Common myeloid progenitor, CD34-positive (primary cell): ENCODE results near the gene TMEM121.

Experiments used
- CTCF ChIA-PET: fragments of 350-600 bp; sonication (Branson Sonifier 250); formaldehyde crosslinking; loops from one replicate; lab custom pipeline; 2021; ENCODE audit warnings: antibody characterized with exemption; lab: Charles Lee
- POLR2A ChIA-PET: fragments of 350-600 bp; sonication (Branson Sonifier 250); formaldehyde crosslinking; loops from one replicate; lab custom pipeline; 2021; ENCODE audit warnings: antibody characterized with exemption; lab: Charles Lee
- DNase-seq, 3 donors: peaks; one replicate each; pipeline versions ENCODE4 v3.0.0 to v3.0.0-alpha.2; 2013
- H3K27ac ChIP-seq, 2 experiments: 1 replicate in 1 of 2; 2 replicates in 1 of 2; pipeline ENCODE4 v1.7.0; 2013; ENCODE audit warnings: inconsistent platforms in 2 of 2, low read length in 2 of 2, mild to moderate bottlenecking in 2 of 2, low read depth in 1 of 2, moderate library complexity in 1 of 2; ENCODE audit not compliant: severe bottlenecking in 2 of 2, insufficient read depth in 1 of 2, poor library complexity in 1 of 2
- H3K27me3 ChIP-seq, 5 experiments: replicated peaks in 2 of 5; 1 replicate in 3 of 5; 2 replicates in 2 of 5; pipeline versions ENCODE4 v1.6.1 to v1.7.0; 2013; ENCODE audit warnings: low read length in 4 of 5, mild to moderate bottlenecking in 2 of 5, moderate library complexity in 2 of 5, inconsistent platforms in 1 of 5; ENCODE audit not compliant: insufficient read depth in 5 of 5, control insufficient read depth in 4 of 5
- H3K36me3 ChIP-seq, 4 experiments: 1 replicate in 2 of 4; 2 replicates in 2 of 4; pipeline versions ENCODE4 v1.6.1 to v1.7.0; 2013; ENCODE audit warnings: low read length in 3 of 4, control low read depth in 1 of 4, mild to moderate bottlenecking in 1 of 4; ENCODE audit not compliant: control insufficient read depth in 4 of 4, insufficient read depth in 4 of 4
- H3K4me1 ChIP-seq, 4 experiments: 1 replicate in 3 of 4; 2 replicates in 1 of 4; pipeline versions ENCODE4 v1.6.1 to v1.7.1; 2013; ENCODE audit warnings: low read length in 3 of 4, mild to moderate bottlenecking in 3 of 4, control low read depth in 1 of 4, inconsistent platforms in 1 of 4, moderate library complexity in 1 of 4; ENCODE audit not compliant: control insufficient read depth in 4 of 4, insufficient read depth in 4 of 4; ENCODE audit errors: control extremely low read depth in 1 of 4
- H3K4me3 ChIP-seq, 7 experiments: 1 replicate in 4 of 7; 2 replicates in 3 of 7; pipeline versions ENCODE4 v1.5.1 to v1.7.0; 2013; ENCODE audit warnings: mild to moderate bottlenecking in 7 of 7, low read length in 6 of 7, moderate library complexity in 6 of 7, inconsistent platforms in 2 of 7, low read depth in 2 of 7, control low read depth in 1 of 7; ENCODE audit not compliant: insufficient read depth in 4 of 7, control insufficient read depth in 1 of 7; ENCODE audit errors: extremely low read depth in 1 of 7
- H3K9me3 ChIP-seq, 5 experiments: 1 replicate in 4 of 5; 2 replicates in 1 of 5; pipeline versions ENCODE4 v1.6.1 to v1.7.1; 2013; ENCODE audit warnings: low read length in 4 of 5, mild to moderate bottlenecking in 2 of 5, inconsistent platforms in 1 of 5, low read depth in 1 of 5, moderate library complexity in 1 of 5; ENCODE audit not compliant: control insufficient read depth in 4 of 5, insufficient read depth in 2 of 5; ENCODE audit errors: control extremely low read depth in 1 of 5
- WGBS: methylation state at CpG from one replicate; pipeline ENCODE4 v1.1.5; 2013; ENCODE audit not compliant: insufficient coverage; 5-methylcytosine and 5-hydroxymethylcytosine counted together

The TMEM121 gene

GRCh38 chr14:105480199-105480746 lies 46.1 kb upstream of the TMEM121 start:
- Histone ChIP-seq H3K27ac (peak overlapping the region in 1 of 2 experiments; percentile 97), H3K4me1 (peaks cover 0 to 88% (median 55%) of the 10 kb centered on the region in 4 experiments), H3K27me3 (peaks cover 0 to 58% (median 19%) of the 10 kb centered on the region in 5 experiments), H3K4me3 (peak overlapping the region in 3 of 7 experiments; percentile 64 to 78 (median 67)), H3K9me3 (no peaks in the 10 kb centered on the region), H3K36me3 (peaks cover 0 to 6% (median 0%) of the 10 kb centered on the region in 4 experiments)
- CTCF ChIA-PET, result interaction anchor here (0.7 to 7.4 kb wide), 13 partner anchors 9 to 139 kb away, joined by 3 to 77 read pairs (median 4); no protein-coding TSS in a partner anchor
- DNase-seq, result no peak
- 52% methylated on average over 12 of the region's 15 CpGs for WGBS
- POLR2A ChIA-PET, result interaction anchor here (2.2 kb wide), 1 partner anchor 10 kb away, joined by 23 read pairs; the partner anchor contains the start of gene TEDC1

- Histone ChIP-seq H3K4me3 (peak overlapping the region; percentile 23 to 78 (median 53)), H3K4me1 (peaks cover 0 to 89% (median 57%) of the 10 kb centered on the region in 4 experiments), H3K27ac (peak overlapping the region; percentile 93 to 97), H3K9me3 (no peaks in the 10 kb centered on the region), H3K36me3 (peaks cover 0 to 6% (median 0%) of the 10 kb centered on the region in 4 experiments), H3K27me3 (peaks cover 0 to 58% (median 21%) of the 10 kb centered on the region in 5 experiments)
- under 1% methylated on average over 27 of the region's 35 CpGs for WGBS
- ChIA-PET CTCF (interaction anchor here (0.7 to 7.4 kb wide), 17 partner anchors 9 to 139 kb away, joined by 3 to 77 read pairs (median 4); no protein-coding TSS in a partner anchor), POLR2A (interaction anchor here (0.7 to 2.2 kb wide), 3 partner anchors 9 to 337 kb away, joined by 4 to 23 read pairs (median 7); partner anchors contain the start of gene TEDC1)
- peak; percentile 89 to 93 (median 90) for DNase-seq
Observed at GRCh38 chr14:105480807-105481801, 45.3 kb upstream of the TMEM121 start.

- ChIA-PET CTCF (interaction anchor here (0.9 to 7.4 kb wide), 12 partner anchors 8 to 117 kb away, joined by 3 to 77 read pairs (median 9); no protein-coding TSS in a partner anchor), POLR2A (interaction anchor here (1.5 to 2.2 kb wide), 2 partner anchors 9 to 10 kb away, joined by 7 to 23 read pairs; partner anchors contain the start of gene TEDC1)
- peak; percentile 98 to 99 (median 99) for DNase-seq
- Histone ChIP-seq H3K4me3 (peak overlapping the region in 5 of 7 experiments; percentile 19 to 78 (median 36)), H3K4me1 (peaks cover 0 to 90% (median 61%) of the 10 kb centered on the region in 4 experiments), H3K9me3 (no peaks in the 10 kb centered on the region), H3K27ac (peak overlapping the region; percentile 93 to 97), H3K27me3 (peaks cover 0 to 58% (median 13%) of the 10 kb centered on the region in 5 experiments), H3K36me3 (peaks cover 0 to 6% (median 0%) of the 10 kb centered on the region in 4 experiments)
- 8% methylated on average over 4 of the region's 18 CpGs for WGBS
Observed at GRCh38 chr14:105481886-105482457, 44.4 kb upstream of the TMEM121 start.

GRCh38 chr14:105482486-105483110 lies 43.8 kb upstream of the TMEM121 start:
- H3K9me3 ChIP-seq, result no peaks in the 10 kb centered on the region
- peak overlapping the region; percentile 93 to 97 for H3K27ac ChIP-seq
- ChIA-PET POLR2A (interaction anchor here (1.5 to 2.2 kb wide), 2 partner anchors 8 to 11 kb away, joined by 7 to 23 read pairs; partner anchors contain the start of gene TEDC1), CTCF (interaction anchor here (0.9 to 7.4 kb wide), 11 partner anchors 7 to 111 kb away, joined by 3 to 77 read pairs (median 9); no protein-coding TSS in a partner anchor)
- peaks cover 0 to 58% (median 11%) of the 10 kb centered on the region in 5 experiments for H3K27me3 ChIP-seq
- DNase-seq, result no peak
- H3K4me1 ChIP-seq, result peaks cover 0 to 91% (median 65%) of the 10 kb centered on the region in 4 experiments
- peaks cover 0 to 6% (median 0%) of the 10 kb centered on the region in 4 experiments for H3K36me3 ChIP-seq
- 88% methylated on average over 13 of the region's 18 CpGs for WGBS
- H3K4me3 ChIP-seq, result peak overlapping the region in 2 of 7 experiments; percentile 36 to 57

GRCh38 chr14:105483300-105484068 lies 42.9 kb upstream of the TMEM121 start:
- POLR2A ChIA-PET, result interaction anchor here (1.0 kb wide), 1 partner anchor 9 kb away, joined by 3 read pairs; no protein-coding TSS in a partner anchor
- 90% methylated on average over 13 of the region's 18 CpGs for WGBS
- Histone ChIP-seq H3K27ac (peak overlapping the region in 1 of 2 experiments; percentile 97), H3K9me3 (no peaks in the 10 kb centered on the region), H3K4me1 (peaks cover 0 to 93% (median 69%) of the 10 kb centered on the region in 4 experiments), H3K27me3 (peaks cover 0 to 56% (median 11%) of the 10 kb centered on the region in 5 experiments), H3K36me3 (peaks cover 0 to 6% (median 0%) of the 10 kb centered on the region in 4 experiments), H3K4me3 (no peak overlapping the region)
- no peak for DNase-seq
- CTCF ChIA-PET, result interaction anchor here (1.2 to 7.4 kb wide), 7 partner anchors 9 to 65 kb away, joined by 3 to 77 read pairs (median 11); no protein-coding TSS in a partner anchor
